GM19438 (cell line): ENCODE results near the gene CTDP1.

Experiments used
- ATAC-seq: cut with Tn5 transposase; IDR thresholded peaks from one replicate; pipeline ENCODE4 v1.9.1; 2021; ENCODE audit warnings: low read depth; ENCODE audit not compliant: unreplicated experiment

CTDP1 gene

DNA sequence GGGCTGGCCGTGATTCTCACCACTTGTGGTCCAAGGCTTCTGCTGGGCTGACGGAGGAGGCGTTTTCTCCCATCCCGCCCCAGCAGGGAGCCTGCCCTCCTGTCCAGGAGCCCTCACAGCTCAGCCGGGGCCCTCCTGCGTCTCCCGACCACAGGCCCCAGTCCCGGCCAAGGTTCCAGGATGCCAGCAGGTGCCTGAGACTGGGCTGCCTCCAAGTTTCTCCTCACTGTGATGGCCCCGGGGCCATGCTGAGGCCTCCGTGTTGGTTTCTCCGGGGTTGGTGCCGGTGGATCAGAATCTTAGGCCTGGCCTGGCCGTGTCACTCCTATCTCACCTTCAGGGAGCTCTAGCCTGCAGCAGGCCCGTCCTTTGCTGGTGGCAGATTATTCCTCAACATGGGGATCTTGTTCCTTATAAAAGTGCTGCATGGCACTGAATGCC is 124.0 kb downstream of the CTDP1 start:
- no peak for ATAC-seq
